MCF 10A (cell line): ENCODE data around the gene FNIP1. TPM values are rescaled to one million over a fixed set of nuclear protein-coding genes. Genes with fewer than 3 reads are reported as not detected.

Source experiments
- BruUV-seq: library from RNA; stranded (reverse); fragments of 400-500 nt; replicated peaks from 2 replicates; lab custom pipeline; 2021; lab: Mats Ljungman, UMichigan
- CTCF ChIA-PET: fragments of 300-600 bp; sonication (Branson Sonifier 250); formaldehyde crosslinking; extraction: SDS; loops from one replicate; lab custom pipeline; 2021; ENCODE audit warnings: antibody characterized with exemption, inconsistent platforms; lab: Yijun Ruan, JAX
- POLR2A ChIA-PET: fragments of 300-600, 350-650 bp; sonication (Branson Sonifier 250); formaldehyde crosslinking; extraction: SDS; loops from one replicate; lab custom pipeline; 2020; ENCODE audit warnings: antibody characterized with exemption, inconsistent platforms; lab: Yijun Ruan, JAX
- DNase-seq: peaks from one replicate; pipeline ENCODE4 v3.0.0-alpha.2; 2018; ENCODE audit not compliant: unreplicated experiment
- H3K27ac Mint-ChIP-seq: one replicate; pipeline ENCODE4 v1.8.0; 2022; ENCODE audit warnings: mild to moderate bottlenecking, low read depth, mixed read lengths; ENCODE audit not compliant: unreplicated experiment
- H3K27me3 Mint-ChIP-seq: one replicate; pipeline ENCODE4 v1.8.0; 2022; ENCODE audit warnings: mixed read lengths; ENCODE audit not compliant: insufficient read depth, unreplicated experiment
- H3K36me3 Mint-ChIP-seq: one replicate; pipeline ENCODE4 v1.8.0; 2022; ENCODE audit warnings: mild to moderate bottlenecking, moderate library complexity, mixed read lengths; ENCODE audit not compliant: insufficient read depth, unreplicated experiment
- H3K4me1 Mint-ChIP-seq: one replicate; pipeline ENCODE4 v1.8.0; 2022; ENCODE audit warnings: mixed read lengths; ENCODE audit not compliant: insufficient read depth, unreplicated experiment
- H3K4me3 Mint-ChIP-seq: one replicate; pipeline ENCODE4 v1.8.0; 2022; ENCODE audit warnings: mild to moderate bottlenecking, moderate library complexity, mixed read lengths; ENCODE audit not compliant: unreplicated experiment
- H3K9me3 Mint-ChIP-seq: one replicate; pipeline ENCODE4 v1.8.0; 2022; ENCODE audit warnings: mixed read lengths; ENCODE audit not compliant: unreplicated experiment
- intact Hi-C: fragments of 100-400 bp; cut with micrococcal nuclease; formaldehyde crosslinking; loops from 2 replicates; pipeline ENCODE4 v1.14.1; 2022
- total RNA-seq: library from RNA; stranded (reverse); gene quantifications from 2 replicates; pipeline ENCODE4 v1.2.3, GENCODE V29; 2022
- TF ChIP-seq, protein P1 (sequence below): fragments of 200-600 bp; IDR thresholded peaks from one replicate; pipeline ENCODE4 v1.8.0; 2022; ENCODE audit warnings: antibody characterized with exemption, mild to moderate bottlenecking; ENCODE audit not compliant: unreplicated experiment

FNIP1 gene
- total RNA-seq, 1 experiment from 2014 or later: 36.3 TPM

DNA sequence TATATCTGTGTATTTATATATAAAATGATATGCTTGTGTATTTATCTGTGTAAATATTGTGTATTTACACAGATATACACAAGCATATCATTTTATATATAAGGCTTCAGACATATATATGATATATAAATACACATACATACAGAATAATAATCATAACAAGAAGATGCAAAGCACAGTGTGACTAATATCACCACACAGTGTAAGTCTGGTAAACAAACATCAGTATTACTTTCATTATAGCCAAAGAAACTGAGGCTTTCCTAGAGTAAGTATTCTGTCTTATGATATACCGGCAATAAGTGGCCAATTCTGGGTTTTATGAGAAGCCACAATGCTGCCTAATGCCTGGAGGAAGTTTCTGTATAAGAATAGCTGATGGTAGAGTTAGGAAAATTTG is 131.9 kb downstream of the FNIP1 start:
- CTCF ChIA-PET: interaction anchor here (0.6 to 1.4 kb wide), 2 partner anchors 75 to 420 kb away, joined by 3 read pairs; no protein-coding TSS in a partner anchor
- POLR2A ChIA-PET: interaction anchor here (0.5 kb wide), 1 partner anchor 1393 kb away, joined by 3 read pairs; no protein-coding TSS in a partner anchor

DNA sequence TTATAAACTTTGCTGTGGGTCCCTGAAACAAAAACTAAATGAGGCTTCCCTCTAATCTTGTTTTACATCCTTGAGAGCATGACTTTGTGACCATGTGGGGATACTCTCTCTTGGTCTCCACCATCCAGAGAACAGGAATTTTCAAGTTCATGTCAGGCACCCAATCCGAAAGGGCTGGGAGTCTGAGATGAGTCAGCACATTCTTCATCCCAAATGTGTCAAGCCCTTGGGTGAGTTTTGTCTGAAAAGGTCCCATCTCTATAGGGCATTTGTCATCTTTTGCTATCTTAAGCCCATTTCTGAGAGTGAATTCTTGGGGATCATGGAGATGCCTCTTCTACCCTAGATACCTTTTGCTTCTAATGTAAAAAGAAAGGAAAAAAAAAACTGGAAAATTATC is 134.9 kb downstream of the FNIP1 start:
- POLR2A ChIA-PET: no interaction called here
- intact Hi-C loops: no loop called here

More for the DNA sequence above, 131.9 kb downstream of the FNIP1 start:
- no TSS peak for BruUV-seq
- Mint-ChIP-seq H3K9me3 (peaks cover 8% of the 10 kb centered on the region), H3K4me1 (no peaks in the 10 kb centered on the region), H3K4me3 (no peak overlapping the region), H3K27me3 (no peaks in the 10 kb centered on the region), H3K36me3 (peaks cover 79% of the 10 kb centered on the region), H3K27ac (no peak overlapping the region)
- intact Hi-C loops: no loop called here
- TF ChIP-seq, protein P1, sequence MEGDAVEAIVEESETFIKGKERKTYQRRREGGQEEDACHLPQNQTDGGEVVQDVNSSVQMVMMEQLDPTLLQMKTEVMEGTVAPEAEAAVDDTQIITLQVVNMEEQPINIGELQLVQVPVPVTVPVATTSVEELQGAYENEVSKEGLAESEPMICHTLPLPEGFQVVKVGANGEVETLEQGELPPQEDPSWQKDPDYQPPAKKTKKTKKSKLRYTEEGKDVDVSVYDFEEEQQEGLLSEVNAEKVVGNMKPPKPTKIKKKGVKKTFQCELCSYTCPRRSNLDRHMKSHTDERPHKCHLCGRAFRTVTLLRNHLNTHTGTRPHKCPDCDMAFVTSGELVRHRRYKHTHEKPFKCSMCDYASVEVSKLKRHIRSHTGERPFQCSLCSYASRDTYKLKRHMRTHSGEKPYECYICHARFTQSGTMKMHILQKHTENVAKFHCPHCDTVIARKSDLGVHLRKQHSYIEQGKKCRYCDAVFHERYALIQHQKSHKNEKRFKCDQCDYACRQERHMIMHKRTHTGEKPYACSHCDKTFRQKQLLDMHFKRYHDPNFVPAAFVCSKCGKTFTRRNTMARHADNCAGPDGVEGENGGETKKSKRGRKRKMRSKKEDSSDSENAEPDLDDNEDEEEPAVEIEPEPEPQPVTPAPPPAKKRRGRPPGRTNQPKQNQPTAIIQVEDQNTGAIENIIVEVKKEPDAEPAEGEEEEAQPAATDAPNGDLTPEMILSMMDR: no peak
- DNase-seq: no peak

DNA sequence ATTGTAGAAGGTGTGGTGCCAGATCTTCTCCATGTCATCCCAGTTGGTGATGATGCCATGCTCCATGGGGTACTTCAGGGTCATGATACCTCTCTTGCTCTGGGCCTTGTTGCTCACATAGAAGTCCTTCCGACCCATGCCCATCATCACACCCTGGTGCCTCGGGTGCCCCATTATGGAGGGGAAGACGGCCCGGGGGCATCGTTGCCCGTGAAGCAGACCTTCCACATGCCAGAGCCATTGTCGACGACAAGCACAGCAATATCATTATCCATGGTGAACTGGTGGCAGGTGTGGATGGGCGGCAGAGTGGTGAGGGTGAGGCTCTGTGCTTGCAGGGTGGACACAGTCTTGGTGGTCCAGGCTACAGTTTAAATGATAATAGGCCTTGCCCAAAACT is 137.0 kb downstream of the FNIP1 start:
- POLR2A ChIA-PET: no interaction called here
- Mint-ChIP-seq H3K4me1 (peaks cover 5% of the 10 kb centered on the region), H3K36me3 (peaks cover 69% of the 10 kb centered on the region), H3K4me3 (no peak overlapping the region), H3K27me3 (no peaks in the 10 kb centered on the region), H3K27ac (no peak overlapping the region), H3K9me3 (peaks cover 8% of the 10 kb centered on the region)
- intact Hi-C loops: no loop called here
- BruUV-seq: no TSS peak
- TF ChIP-seq, protein P1: no peak
- DNase-seq: no peak
- CTCF ChIA-PET: no interaction called here

More for the DNA sequence above, 134.9 kb downstream of the FNIP1 start:
- no peak overlapping the region for H3K27ac Mint-ChIP-seq
- no TSS peak for BruUV-seq
- peaks cover 8% of the 10 kb centered on the region for H3K9me3 Mint-ChIP-seq
- H3K4me1 Mint-ChIP-seq: peaks cover 5% of the 10 kb centered on the region
- peak; percentile 18 for DNase-seq
- TF ChIP-seq, protein P1: no peak
- CTCF ChIA-PET: no interaction called here
- peaks cover 72% of the 10 kb centered on the region for H3K36me3 Mint-ChIP-seq
- H3K4me3 Mint-ChIP-seq: no peak overlapping the region
- H3K27me3 Mint-ChIP-seq: no peaks in the 10 kb centered on the region

- no peaks in the 10 kb centered on the region for H3K27me3 Mint-ChIP-seq
- BruUV-seq: no TSS peak
Observed at GRCh38 chr5:131659290-131659689, 137.5 kb downstream of the FNIP1 start.

More at GRCh38 chr5:131659290-131659689, 137.5 kb downstream of the FNIP1 start:
- intact Hi-C loops: no loop called here
- Mint-ChIP-seq H3K36me3 (peaks cover 73% of the 10 kb centered on the region), H3K4me3 (no peak overlapping the region), H3K27ac (no peak overlapping the region), H3K4me1 (peaks cover 9% of the 10 kb centered on the region), H3K9me3 (peaks cover 8% of the 10 kb centered on the region)
- ChIA-PET POLR2A (no interaction called here), CTCF (interaction anchor here (0.6 kb wide), 1 partner anchor 17 kb away, joined by 4 read pairs; no protein-coding TSS in a partner anchor)
- TF ChIP-seq, protein P1: no peak
- DNase-seq: no peak
